Measurements from ENCODE around the gene CPA4.
"Not testable (repeated sequence)": the region's sequence is repeated elsewhere in the genome, so short reads cannot be mapped to it uniquely, and the experiment has no call there.

CPA4 gene

DNA sequence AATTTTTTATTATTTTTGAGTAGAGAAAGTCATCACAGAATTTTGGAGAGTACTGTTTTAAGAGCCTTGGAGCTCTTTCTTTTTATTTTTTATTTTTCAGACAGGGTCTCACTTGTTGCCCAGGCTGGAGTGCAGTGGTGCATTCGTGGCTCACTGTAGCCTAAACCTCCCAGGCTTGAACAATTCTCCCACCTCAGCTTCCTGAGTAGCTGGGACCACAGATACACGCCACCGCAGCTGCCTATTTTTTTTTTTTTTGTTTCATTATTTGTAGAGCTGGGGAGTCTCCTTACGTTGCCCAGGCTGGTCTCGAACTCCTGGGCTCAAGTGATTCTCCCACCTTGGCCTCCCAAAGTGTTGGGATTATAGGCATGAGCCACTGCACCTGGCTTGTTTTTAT, 10.6 kb downstream of the CPA4 start:
- DNase-seq, result no peak

- no peak for DNase-seq
These were observed 11.0 kb downstream of the CPA4 start for GRCh38 chr7:130303982-130304381.

GRCh38 chr7:130304878-130305277, 11.9 kb downstream of the CPA4 start:
- no peak for DNase-seq

GRCh38 chr7:130305433-130306042, 12.6 kb downstream of the CPA4 start:
- DNase-seq, result no peak

DNA sequence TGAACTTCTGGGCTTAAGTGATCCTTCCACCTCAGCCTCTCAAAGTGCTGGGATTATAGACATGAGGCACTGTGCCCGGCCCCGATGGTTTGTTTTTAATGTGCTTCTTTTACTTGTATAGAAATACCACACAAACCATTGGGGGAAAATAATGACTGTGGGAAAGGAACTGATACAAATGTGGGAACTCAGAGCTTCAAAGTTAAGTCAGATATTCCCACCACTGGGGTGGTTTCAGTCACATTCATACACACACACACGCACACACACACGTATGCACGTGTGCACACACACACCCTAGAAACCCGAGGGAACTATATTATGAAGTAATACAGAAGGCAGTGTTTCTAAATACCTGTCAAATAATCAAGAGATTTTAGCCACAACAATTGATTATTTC, 17.0 kb downstream of the CPA4 start:
- DNase-seq, result no peak

GRCh38 chr7:130314305-130314704, 21.3 kb downstream of the CPA4 start:
- DNase-seq, result no peak

DNA sequence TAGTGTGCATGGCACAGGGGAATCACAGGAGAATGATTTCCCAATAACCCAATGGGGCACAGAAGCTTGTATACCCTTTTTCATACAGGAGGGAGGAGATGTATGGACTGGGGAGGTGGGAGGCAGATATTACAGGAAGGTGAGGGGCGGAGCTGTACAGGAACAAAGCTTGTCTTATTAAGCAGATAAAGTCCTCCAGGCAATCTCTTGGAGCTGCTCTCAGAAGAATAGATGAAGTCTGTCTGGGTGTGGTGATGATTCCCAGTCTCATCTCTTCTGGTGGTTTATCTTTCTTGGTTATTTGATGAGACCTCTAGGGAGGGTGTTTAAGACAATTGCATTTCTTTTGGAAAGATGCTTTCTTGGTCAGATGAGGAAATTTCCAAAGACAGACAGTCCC, 26.6 kb downstream of the CPA4 start:
- no peak for DNase-seq

- not testable (repeated sequence) for DNase-seq
These were observed 28.7 kb downstream of the CPA4 start for GRCh38 chr7:130321542-130322229.

DNA sequence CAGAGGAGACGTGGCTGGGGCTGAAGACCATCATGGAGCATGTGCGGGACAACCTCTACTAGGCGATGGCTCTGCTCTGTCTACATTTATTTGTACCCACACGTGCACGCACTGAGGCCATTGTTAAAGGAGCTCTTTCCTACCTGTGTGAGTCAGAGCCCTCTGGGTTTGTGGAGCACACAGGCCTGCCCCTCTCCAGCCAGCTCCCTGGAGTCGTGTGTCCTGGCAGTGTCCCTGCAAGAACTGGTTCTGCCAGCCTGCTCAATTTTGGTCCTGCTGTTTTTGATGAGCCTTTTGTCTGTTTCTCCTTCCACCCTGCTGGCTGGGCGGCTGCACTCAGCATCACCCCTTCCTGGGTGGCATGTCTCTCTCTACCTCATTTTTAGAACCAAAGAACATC, 29.7 kb downstream of the CPA4 start:
- no peak for DNase-seq

DNA sequence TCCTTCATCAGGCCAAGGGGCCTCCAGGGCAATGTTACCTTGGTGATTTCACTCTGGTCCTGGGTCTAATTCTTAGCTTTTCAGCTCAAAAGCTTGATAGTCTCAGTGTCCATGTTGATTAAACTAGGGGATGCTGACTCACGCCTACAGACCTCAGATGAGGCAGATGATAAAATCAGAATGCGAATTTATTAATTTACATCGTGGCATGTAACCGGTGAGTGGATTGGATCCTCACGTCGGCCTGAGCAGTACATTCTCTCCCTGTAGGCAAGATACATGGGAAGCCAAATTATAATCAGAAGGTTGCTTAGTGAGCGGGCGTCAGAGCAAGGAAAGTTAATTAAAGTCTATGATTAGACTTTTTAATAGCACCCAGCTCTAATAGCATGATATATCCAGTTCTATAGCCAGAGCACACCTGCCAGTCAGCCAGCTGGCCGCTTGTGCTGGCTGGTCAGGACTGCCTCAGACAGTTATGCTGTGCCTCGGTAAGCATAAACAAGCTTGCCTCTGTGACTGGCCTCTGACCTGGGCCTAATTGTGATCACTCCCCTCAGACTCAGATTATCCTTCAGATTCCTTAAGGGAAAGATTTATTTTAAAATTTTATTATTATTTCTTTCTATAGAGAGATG, 31.5 kb downstream of the CPA4 start:
- DNase-seq, result peak; percentile 91

DNA sequence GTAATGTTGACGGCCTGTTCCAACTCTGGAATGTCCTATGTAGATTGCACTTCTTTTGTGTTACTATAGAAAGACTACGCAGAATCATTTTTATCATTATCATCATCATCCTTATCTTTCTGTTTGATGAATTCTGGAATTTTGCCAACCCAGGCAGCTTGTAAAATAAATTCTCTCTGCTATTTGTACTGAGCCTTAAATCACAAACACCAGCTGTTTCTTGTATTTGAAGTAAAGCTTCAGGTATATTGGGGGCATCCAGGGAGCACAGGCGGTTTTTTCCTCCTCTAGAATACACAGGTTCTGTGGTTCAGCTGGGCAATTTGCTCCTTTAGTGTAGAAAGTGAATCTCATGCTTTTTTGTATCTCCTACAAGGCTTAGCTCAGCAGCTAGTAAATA, 36.7 kb downstream of the CPA4 start:
- peak; percentile 75 for DNase-seq

DNA sequence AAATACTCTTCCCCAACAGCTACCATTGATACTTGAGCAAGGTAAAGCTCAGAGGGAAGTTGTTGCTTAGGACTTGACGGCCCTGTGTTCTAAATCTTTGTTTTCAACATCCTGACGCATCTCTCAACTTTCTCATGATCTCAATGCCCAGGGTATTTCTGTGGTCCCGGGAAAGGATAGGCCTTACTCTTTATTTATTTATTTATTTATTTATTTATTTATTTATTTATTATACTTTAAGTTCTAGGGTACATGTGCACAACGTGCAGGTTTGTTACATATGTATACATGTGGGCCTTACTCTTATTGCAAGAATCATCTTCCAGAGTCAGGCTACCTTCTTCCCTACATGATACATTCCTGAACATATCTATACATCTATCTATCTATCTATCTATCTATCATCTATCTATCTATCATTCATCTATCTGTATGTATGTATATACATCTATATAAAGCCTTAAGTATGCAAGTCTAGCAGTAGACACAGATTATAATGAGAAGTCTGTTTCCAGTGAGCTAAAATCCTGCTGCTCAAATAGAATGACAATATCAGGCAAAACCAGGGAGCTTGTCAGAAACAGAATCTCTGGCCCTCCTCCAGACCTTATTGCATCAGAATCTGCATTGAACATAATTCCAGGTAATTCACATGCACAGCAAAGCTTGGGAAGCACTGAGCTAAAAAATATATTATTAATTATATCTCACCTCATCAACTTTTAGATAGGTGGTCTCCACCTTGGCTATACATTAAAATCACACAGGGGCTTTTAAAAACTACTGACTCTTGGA, 39.5 kb downstream of the CPA4 start:
- no peak for DNase-seq

DNA sequence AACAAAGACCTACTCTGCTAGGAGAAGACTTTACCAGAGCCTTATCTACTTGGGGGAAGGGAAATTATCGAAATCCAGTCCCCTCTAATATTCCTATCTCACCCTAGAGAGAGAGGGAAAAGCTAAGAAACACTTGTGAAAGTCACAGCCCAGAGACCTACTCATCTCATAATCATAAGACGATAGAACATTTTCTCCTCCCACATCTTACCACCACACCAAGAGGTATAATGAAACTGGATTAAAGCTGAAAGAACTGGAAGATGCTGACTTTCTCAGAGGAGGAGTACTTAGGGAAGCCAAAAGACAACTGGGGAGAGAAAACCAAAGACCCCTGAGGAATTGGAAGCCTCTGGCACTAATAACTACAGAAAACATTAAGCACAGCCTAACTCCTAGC, 40.9 kb downstream of the CPA4 start:
- DNase-seq, result no peak

DNA sequence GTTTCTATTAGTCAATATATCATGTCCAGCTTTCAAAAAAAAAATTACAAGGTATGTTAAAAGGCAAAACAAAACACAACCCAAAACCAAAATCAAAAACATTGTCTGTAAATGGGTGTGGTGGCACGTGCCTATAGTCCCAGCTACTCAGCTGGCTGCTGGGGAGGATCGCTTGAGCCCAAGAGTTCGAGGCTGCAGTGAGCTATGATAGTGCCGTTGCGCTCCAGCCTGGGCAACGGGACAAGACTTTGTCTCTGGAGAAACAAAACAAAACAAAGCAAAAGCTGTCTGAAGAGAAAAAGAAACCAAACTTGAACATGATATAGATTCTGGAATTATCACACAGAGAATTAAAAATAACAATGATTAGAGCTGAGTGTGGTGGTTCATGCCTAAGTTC, 41.3 kb downstream of the CPA4 start:
- no peak for DNase-seq

- no peak for DNase-seq
These were observed 44.5 kb downstream of the CPA4 start for GRCh38 chr7:130337410-130337971.

DNA sequence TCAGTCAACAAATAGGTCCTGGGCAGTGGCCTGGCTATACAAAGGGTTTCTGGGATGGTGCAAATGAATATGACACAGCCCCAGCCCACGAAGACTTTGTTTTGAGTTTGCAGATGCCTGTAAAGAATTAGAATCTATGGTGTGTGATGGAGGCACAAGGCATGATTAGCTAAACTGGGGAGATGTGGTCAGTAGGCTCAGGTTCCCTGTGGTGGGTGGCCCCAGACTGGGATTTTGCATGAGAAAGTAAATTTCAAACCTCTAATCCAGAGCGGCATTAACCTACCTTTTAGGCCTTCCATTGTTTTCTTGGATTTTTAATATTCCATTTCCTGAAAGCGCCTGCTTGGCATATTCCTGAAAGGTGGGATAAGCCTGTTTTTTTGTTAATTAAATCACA, 45.3 kb downstream of the CPA4 start:
- DNase-seq, result no peak

GRCh38 chr7:130341882-130342281, 48.9 kb downstream of the CPA4 start:
- no peak for DNase-seq

DNA sequence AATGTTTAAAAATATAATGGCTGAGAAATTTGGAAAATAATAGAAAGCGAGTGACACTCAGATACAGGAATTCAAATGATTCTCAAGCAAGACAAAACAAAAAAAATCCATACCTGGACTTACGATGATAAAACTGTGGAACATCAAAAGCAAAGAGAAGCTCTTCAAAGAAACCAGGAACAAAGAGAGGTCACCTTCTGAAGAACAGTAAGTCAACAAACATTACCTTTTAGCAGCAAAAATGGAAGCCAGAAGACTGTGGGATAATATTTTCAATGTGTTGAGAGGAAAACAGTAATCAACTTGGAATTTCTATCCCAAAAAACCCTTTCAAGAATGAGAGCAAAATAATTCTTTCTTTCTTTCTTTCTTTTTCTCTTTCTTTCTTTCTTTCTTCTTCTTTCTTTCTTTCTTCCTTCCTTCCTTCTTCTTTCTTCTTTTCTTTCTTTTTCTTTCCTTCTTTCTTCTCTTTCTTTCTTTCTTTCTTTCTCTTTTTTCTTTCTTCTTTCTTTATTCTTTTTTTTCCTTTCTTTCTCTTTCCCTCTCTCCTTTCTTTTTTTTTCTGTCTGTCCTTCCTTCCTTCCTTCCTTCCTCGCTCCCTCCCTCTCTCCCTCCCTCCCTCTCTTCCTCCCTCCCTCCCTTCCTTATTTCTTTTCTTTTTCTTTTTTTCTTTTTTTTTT, 49.9 kb downstream of the CPA4 start:
- no peak for DNase-seq

- DNase-seq, result no peak
These were observed 51.4 kb downstream of the CPA4 start, which contains the start of gene CPA5 for GRCh38 chr7:130344271-130344866. CPA5 (plus strand) TSS chr7:130344816; CDS start chr7:130346486, 1,670 bp downstream.

GRCh38 chr7:130345136-130345535, 52.2 kb downstream of the CPA4 start:
- DNase-seq, result peak; percentile 73

- DNase-seq, result no peak
These were observed 52.8 kb downstream of the CPA4 start for GRCh38 chr7:130345725-130346124.

Measured in NCI-H1105 treated with DMSO at 0.1 percent for 48 hours (cell line).